ENCODE results near the gene PRELID3B.

Gene PRELID3B

GRCh38 chr20:59015411-59015810 is 27.2 kb downstream of the PRELID3B start:
- Histone ChIP-seq H3K9me3 (ENCODE audit: low read length) (no peaks in the 10 kb centered on the region), H3K9me2 (ENCODE audit: low read depth, low read length) (no peaks in the 10 kb centered on the region), H3F3A (ENCODE audit: insufficient read depth, low read length) (no peaks in the 10 kb centered on the region), H3K9ac (ENCODE audit: low read length) (no peak overlapping the region), H2AFZ (ENCODE audit: low read length) (no peak overlapping the region), H3K36me3 (ENCODE audit: insufficient read depth, low read length) (no peaks in the 10 kb centered on the region), H3K4me1 (ENCODE audit: insufficient read depth, low read length, severe bottlenecking) (peaks cover 31% of the 10 kb centered on the region), H4K20me1 (ENCODE audit: insufficient read depth, low read length) (no peaks in the 10 kb centered on the region), H3K4me2 (ENCODE audit: low read length) (no peak overlapping the region), H3K4me3 (ENCODE audit: low read depth, low read length, poor library complexity, severe bottlenecking) (no peak overlapping the region), H3K27ac (ENCODE audit: low read depth, low read length, poor library complexity, severe bottlenecking) (no peak overlapping the region), H3K27me3 (ENCODE audit: insufficient read depth, low read length) (no peaks in the 10 kb centered on the region), H3K79me2 (ENCODE audit: insufficient read depth, low read length) (no peaks in the 10 kb centered on the region)
- TF ChIP-seq, protein P1, sequence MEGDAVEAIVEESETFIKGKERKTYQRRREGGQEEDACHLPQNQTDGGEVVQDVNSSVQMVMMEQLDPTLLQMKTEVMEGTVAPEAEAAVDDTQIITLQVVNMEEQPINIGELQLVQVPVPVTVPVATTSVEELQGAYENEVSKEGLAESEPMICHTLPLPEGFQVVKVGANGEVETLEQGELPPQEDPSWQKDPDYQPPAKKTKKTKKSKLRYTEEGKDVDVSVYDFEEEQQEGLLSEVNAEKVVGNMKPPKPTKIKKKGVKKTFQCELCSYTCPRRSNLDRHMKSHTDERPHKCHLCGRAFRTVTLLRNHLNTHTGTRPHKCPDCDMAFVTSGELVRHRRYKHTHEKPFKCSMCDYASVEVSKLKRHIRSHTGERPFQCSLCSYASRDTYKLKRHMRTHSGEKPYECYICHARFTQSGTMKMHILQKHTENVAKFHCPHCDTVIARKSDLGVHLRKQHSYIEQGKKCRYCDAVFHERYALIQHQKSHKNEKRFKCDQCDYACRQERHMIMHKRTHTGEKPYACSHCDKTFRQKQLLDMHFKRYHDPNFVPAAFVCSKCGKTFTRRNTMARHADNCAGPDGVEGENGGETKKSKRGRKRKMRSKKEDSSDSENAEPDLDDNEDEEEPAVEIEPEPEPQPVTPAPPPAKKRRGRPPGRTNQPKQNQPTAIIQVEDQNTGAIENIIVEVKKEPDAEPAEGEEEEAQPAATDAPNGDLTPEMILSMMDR (IDR thresholded peaks at IDR 0.05; ENCODE audit: low read length): no peak
- no peak for TF ChIP-seq EZH2 (IDR thresholded peaks at IDR 0.05; ENCODE audit: borderline replicate concordance, low read length)

DNA sequence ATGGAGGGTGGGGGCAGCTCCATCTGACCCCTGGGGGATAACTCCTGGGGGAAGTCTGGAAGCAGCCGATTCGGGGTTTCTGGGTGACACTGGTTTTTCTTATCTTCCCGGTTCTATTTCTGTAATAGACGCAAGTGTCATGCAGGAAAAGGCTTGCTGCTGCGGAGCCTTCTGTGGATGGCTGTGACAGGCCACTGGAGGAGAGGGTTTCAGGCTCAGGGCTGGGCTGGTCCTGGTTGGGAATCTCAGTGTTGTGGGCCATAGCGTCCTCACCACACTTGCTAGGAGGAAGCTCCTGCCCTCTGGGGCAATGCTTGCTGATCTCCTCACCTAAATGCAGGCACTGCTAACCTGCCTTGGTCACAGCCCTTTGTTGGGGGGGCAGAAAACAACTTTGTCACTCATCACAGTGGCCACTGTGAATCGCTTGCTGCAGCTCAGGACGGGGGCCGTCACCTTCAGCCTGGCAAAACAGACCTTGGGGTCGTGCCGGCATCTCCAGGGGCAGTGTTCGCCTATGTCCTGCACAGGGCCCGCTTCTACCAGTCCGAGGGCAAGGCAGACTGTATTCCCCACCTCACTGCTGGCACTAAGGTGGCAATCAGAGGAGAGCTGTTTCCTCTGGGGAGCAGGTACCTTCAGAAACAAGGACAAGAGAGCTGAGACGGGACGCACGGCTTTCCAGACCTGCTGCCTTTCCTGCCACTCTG is 27.8 kb downstream of the PRELID3B start:
- Histone ChIP-seq H3K4me1 (ENCODE audit: insufficient read depth, low read length, severe bottlenecking) (peaks cover 37% of the 10 kb centered on the region), H3K4me2 (ENCODE audit: low read length) (no peak overlapping the region), H3K4me3 (ENCODE audit: low read depth, low read length, poor library complexity, severe bottlenecking) (no peak overlapping the region), H3K9me3 (ENCODE audit: low read length) (no peaks in the 10 kb centered on the region), H3K27me3 (ENCODE audit: insufficient read depth, low read length) (no peaks in the 10 kb centered on the region), H3K9ac (ENCODE audit: low read length) (no peak overlapping the region), H3K9me2 (ENCODE audit: low read depth, low read length) (no peaks in the 10 kb centered on the region), H3F3A (ENCODE audit: insufficient read depth, low read length) (no peaks in the 10 kb centered on the region), H3K27ac (ENCODE audit: low read depth, low read length, poor library complexity, severe bottlenecking) (no peak overlapping the region), H3K36me3 (ENCODE audit: insufficient read depth, low read length) (no peaks in the 10 kb centered on the region), H4K20me1 (ENCODE audit: insufficient read depth, low read length) (no peaks in the 10 kb centered on the region), H3K79me2 (ENCODE audit: insufficient read depth, low read length) (no peaks in the 10 kb centered on the region), H2AFZ (ENCODE audit: low read length) (no peak overlapping the region)
- TF ChIP-seq, protein P1 (IDR thresholded peaks at IDR 0.05; ENCODE audit: low read length): no peak
- no peak for TF ChIP-seq EZH2 (IDR thresholded peaks at IDR 0.05; ENCODE audit: borderline replicate concordance, low read length)

DNA sequence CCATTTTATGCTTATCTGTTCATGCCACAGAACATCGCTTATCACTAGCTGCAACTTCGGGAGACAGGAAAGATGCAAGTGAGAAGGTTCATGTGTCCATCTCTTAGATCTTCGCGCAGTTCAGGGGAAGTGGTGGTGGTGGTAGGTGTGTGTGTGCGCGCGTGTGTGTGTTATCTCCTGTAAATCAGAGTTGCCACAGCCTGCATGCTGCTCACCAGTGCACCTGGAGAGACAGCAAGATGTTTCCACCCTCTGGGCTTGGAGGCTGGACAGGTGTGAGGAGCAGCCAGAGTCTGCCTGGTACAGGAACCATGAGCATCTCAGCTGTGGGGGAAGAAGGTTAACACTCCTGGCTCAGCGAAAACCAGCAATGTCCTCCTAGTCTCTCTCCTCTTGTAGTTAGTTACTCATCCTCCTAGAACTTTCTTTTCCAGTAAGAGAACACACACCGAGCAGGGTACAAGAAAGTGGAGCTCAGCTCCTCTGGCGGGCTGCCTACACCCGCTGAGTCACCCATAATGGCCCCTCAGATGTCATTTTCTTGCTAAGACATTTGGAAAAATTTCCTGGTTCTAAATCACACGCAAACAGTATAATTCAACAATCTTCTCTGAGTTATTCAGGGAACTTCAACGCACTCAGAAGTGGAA is 28.5 kb downstream of the PRELID3B start:
- Histone ChIP-seq H3K4me1 (ENCODE audit: insufficient read depth, low read length, severe bottlenecking) (peaks cover 39% of the 10 kb centered on the region), H3K79me2 (ENCODE audit: insufficient read depth, low read length) (no peaks in the 10 kb centered on the region), H2AFZ (ENCODE audit: low read length) (no peak overlapping the region), H4K20me1 (ENCODE audit: insufficient read depth, low read length) (no peaks in the 10 kb centered on the region), H3K9me3 (ENCODE audit: low read length) (no peaks in the 10 kb centered on the region), H3K36me3 (ENCODE audit: insufficient read depth, low read length) (no peaks in the 10 kb centered on the region), H3K9ac (ENCODE audit: low read length) (no peak overlapping the region), H3F3A (ENCODE audit: insufficient read depth, low read length) (no peaks in the 10 kb centered on the region), H3K9me2 (ENCODE audit: low read depth, low read length) (no peaks in the 10 kb centered on the region), H3K4me3 (ENCODE audit: low read depth, low read length, poor library complexity, severe bottlenecking) (no peak overlapping the region), H3K4me2 (ENCODE audit: low read length) (no peak overlapping the region), H3K27me3 (ENCODE audit: insufficient read depth, low read length) (no peaks in the 10 kb centered on the region), H3K27ac (ENCODE audit: low read depth, low read length, poor library complexity, severe bottlenecking) (no peak overlapping the region)
- TF ChIP-seq, protein P1 (IDR thresholded peaks at IDR 0.05; ENCODE audit: low read length): no peak
- TF ChIP-seq EZH2 (IDR thresholded peaks at IDR 0.05; ENCODE audit: borderline replicate concordance, low read length): no peak
